Ovary (tissue), 9 donors: ENCODE data around the gene NEURL2. TPM values are rescaled to one million over a fixed set of nuclear protein-coding genes. Genes with fewer than 3 reads are reported as not detected.
A peak's percentile ranks its signal among the peaks of the same experiment; 100 is the strongest.
"Not testable (repeated sequence)": the region's sequence is repeated elsewhere in the genome, so short reads cannot be mapped to it uniquely, and the experiment has no call there.

Experiments
- DNase-seq, 5 donors: peaks; one replicate each; pipeline ENCODE4 v3.0.0-alpha.2; 2019 to 2020
- H3K27ac ChIP-seq, 2 donors: fragments of 200-600 bp; one replicate each; pipeline versions ENCODE4 v1.5.1 to v1.8.0; 2019 to 2022
- H3K27me3 ChIP-seq: fragments of 200-600 bp; one replicate; pipeline ENCODE4 v1.8.0; 2022
- H3K36me3 ChIP-seq: fragments of 200-600 bp; sonication (generic); one replicate; pipeline ENCODE4 v1.5.1; 2019
- H3K4me1 ChIP-seq: one replicate; pipeline ENCODE4 v1.8.1; 2013; ENCODE audit warnings: mild to moderate bottlenecking, moderate library complexity; ENCODE audit not compliant: insufficient read depth
- H3K4me3 ChIP-seq: fragments of 200-600 bp; sonication (generic); one replicate; pipeline ENCODE4 v1.5.1; 2017
- H3K9me3 ChIP-seq, 2 donors: fragments of 200-600 bp in 1 of 2; sonication (generic) in 1 of 2; one replicate each; pipeline versions ENCODE4 v1.5.1 to v1.8.1; 2013 to 2019; ENCODE audit warnings: mild to moderate bottlenecking in 1 of 2, moderate library complexity in 1 of 2
- CTCF ChIP-seq, 3 donors: fragments of 450-650 bp in 2 of 3; fragments of 200-600 bp in 1 of 3; IDR thresholded peaks; one replicate each; pipeline versions ENCODE4 v1.5.1 to v1.8.0; 2016 to 2022; ENCODE audit warnings: antibody characterized with exemption in 3 of 3, mild to moderate bottlenecking in 1 of 3
- EP300 ChIP-seq: sonication (generic); formaldehyde crosslinking; IDR thresholded peaks from one replicate; pipeline ENCODE4 v1.6.1; 2017; ENCODE audit warnings: antibody characterized with exemption
- POLR2A ChIP-seq: fragments of 450-650 bp; IDR thresholded peaks from one replicate; pipeline ENCODE4 v1.6.1; 2017; ENCODE audit warnings: antibody characterized with exemption, mild to moderate bottlenecking, moderate library complexity
- WGBS, 3 donors: extraction: QIAGEN DNeasy Blood & Tissue Kit in 1 of 3; methylation state at CpG; one replicate each; pipeline versions ENCODE4 v1.1.5 to v1.1.7; 2013 to 2017; 5-methylcytosine and 5-hydroxymethylcytosine counted together
- intact Hi-C, 4 donors: fragments of 100-400 bp; cut with DNase I; formaldehyde crosslinking; loops; one replicate each; pipeline versions ENCODE4 v1.11.0 to v1.15.1; 2022 to 2023
- polyA plus RNA-seq, 2 donors: library from polyadenylated mRNA; stranded (reverse); fragments of 200-250 nt in 1 of 2; fragments of 350-450 nt in 1 of 2; fragmentation: Illumina TruSeq in 1 of 2; extraction: RNeasy Lipid Tissue Mini Kit (QIAGEN cat#74804) in 1 of 2; gene quantifications; one replicate each; pipeline ENCODE4 v1.2.3, GENCODE V29; 2013 to 2014
- total RNA-seq, 7 donors: library from RNA; depleted of rRNA in 2 of 7; stranded (reverse); fragments of >200 nt in 2 of 7; fragmentation: NEBNext Ultra II Directional in 3 of 7; extraction: Animal tissue kit (Norgen Biotek cat#: 25700) in 3 of 7; gene quantifications; one replicate each; pipeline versions ENCODE4 v1.1.0 to v1.2.4, GENCODE V29; 2016 to 2023
- donor health status: DM: no; HTN: no; CAD: no; lungs with moderate emphysema.
- donor health status: DM: no; HTN: no; CAD: no.
- donor health status: Bipolar disorder and iron deficiency.
- donor health status: DM: yes; HTN: yes; CAD: no.
- donor health status: DM: no; HTN: no; CAD: no.
- donor health status: DM: yes; HTN: yes; CAD: no.

NEURL2 gene
- total and polyA plus RNA-seq, 9 donors = 1.5 to 28.7 (median 12.3) TPM

- Histone ChIP-seq H3K4me3 (peak overlapping the region; percentile 67), H3K27ac (peak overlapping the region; percentile 99 to 100), H3K4me1 (peaks cover 2% of the 10 kb centered on the region), H3K36me3 (no peaks in the 10 kb centered on the region), H3K9me3 (no peaks in the 10 kb centered on the region), H3K27me3 (no peaks in the 10 kb centered on the region)
- TF ChIP-seq EP300 (no peak), POLR2A (no peak), CTCF (IDR thresholded peaks at IDR 0.05) (no peak)
- intact Hi-C loops = loop anchor here in 2 of 4 donors (1.0 to 5.0 kb wide), 4 partner anchors 37 to 98 kb away; partner anchors contain the start of genes CTSA (in 2 of the 2) and NEURL2 (in 2 of the 2)
- peak in 4 of 5 donors; percentile 73 to 87 (median 80) for DNase-seq
- 0 to 1% (median 1%) methylated on average over 32 to 34 of the region's 34 CpGs for WGBS, 3 donors
These were observed 43.1 kb upstream of the NEURL2 start for GRCh38 chr20:45934046-45934585.

GRCh38 chr20:45933266-45934045 lies 42.4 kb upstream of the NEURL2 start:
- 17 to 21% (median 19%) methylated on average over 22 of the region's 22 CpGs for WGBS, 3 donors
- no peaks in the 10 kb centered on the region for H3K27me3 ChIP-seq
- peak overlapping the region; percentile 67 for H3K4me3 ChIP-seq
- H3K36me3 ChIP-seq = no peaks in the 10 kb centered on the region
- intact Hi-C loops = loop anchor here in 2 of 4 donors (1.0 to 5.0 kb wide), 4 partner anchors 37 to 97 kb away; partner anchors contain the start of genes CTSA (in 2 of the 2) and NEURL2 (in 2 of the 2)
- H3K27ac ChIP-seq = peak overlapping the region; percentile 99 to 100
- H3K9me3 ChIP-seq = no peaks in the 10 kb centered on the region
- DNase-seq = peak; percentile 75 to 85 (median 81)
- TF ChIP-seq CTCF (IDR thresholded peaks at IDR 0.05) (peak in 2 of 3 donors; percentile 16 to 29), POLR2A (no peak)
- H3K4me1 ChIP-seq = peaks cover 2% of the 10 kb centered on the region

- H3K36me3 ChIP-seq, H3K27me3 ChIP-seq, H3K27ac ChIP-seq, H3K9me3 ChIP-seq, H3K4me1 ChIP-seq, DNase-seq, H3K4me3 ChIP-seq: not testable (repeated sequence)
- WGBS, 3 donors = 89 to 90% (median 90%) methylated on average over 17 of the region's 17 CpGs
- intact Hi-C loops = loop anchor here in 1 of 4 donors (5.0 kb wide), 1 partner anchor 39 kb away; the partner anchor contains the start of genes CTSA and NEURL2
These were observed 40.7 kb upstream of the NEURL2 start for GRCh38 chr20:45931680-45932079.

- peaks cover 13% of the 10 kb centered on the region for H3K4me1 ChIP-seq
- 57 to 69% (median 68%) methylated on average over 14 of the region's 14 CpGs for WGBS, 3 donors
- no peaks in the 10 kb centered on the region for H3K9me3 ChIP-seq
- peak overlapping the region in 1 of 2 donors; percentile 91 for H3K27ac ChIP-seq
- TF ChIP-seq POLR2A = no peak
- TF ChIP-seq EP300 = no peak
- TF ChIP-seq CTCF (IDR thresholded peaks at IDR 0.05) = no peak
- peak in 2 of 5 donors; percentile 11 to 21 for DNase-seq
- intact Hi-C loops = no loop called here
- H3K27me3 ChIP-seq = no peaks in the 10 kb centered on the region
- H3K4me3 ChIP-seq = no peak overlapping the region
- H3K36me3 ChIP-seq = no peaks in the 10 kb centered on the region
These were observed 36.3 kb upstream of the NEURL2 start for GRCh38 chr20:45927071-45927878.
